OCI-LY1 (cell line): ENCODE data around the gene CCDC83.
"Not testable (repeated sequence)": the region's sequence is repeated elsewhere in the genome, so short reads cannot be mapped to it uniquely, and the experiment has no call there.

Source experiments
- H2AFZ ChIP-seq: fragments of 200-600 bp; sonication (generic), shearing (Covaris generic); 2 replicates; pipeline ENCODE4 v1.6.0; 2014; ENCODE audit warnings: antibody characterized with exemption, mild to moderate bottlenecking, low read length
- H3F3A ChIP-seq: fragments of 200-600 bp; sonication (generic), shearing (Covaris generic); 2 replicates; pipeline ENCODE4 v1.6.0; 2014; ENCODE audit warnings: mild to moderate bottlenecking, antibody characterized with exemption, low read length, moderate library complexity; ENCODE audit not compliant: insufficient read depth
- H3K27ac ChIP-seq: fragments of 200-600 bp; sonication (generic); 2 replicates; pipeline ENCODE4 v1.5.1; 2014; ENCODE audit warnings: low read length, mixed run types, mild to moderate bottlenecking, low read depth; ENCODE audit not compliant: poor library complexity, severe bottlenecking
- H3K27me3 ChIP-seq: fragments of 200-600 bp; sonication (generic); 2 replicates; pipeline ENCODE4 v1.6.0; 2014; ENCODE audit warnings: antibody characterized with exemption, mild to moderate bottlenecking, low read length, moderate library complexity; ENCODE audit not compliant: insufficient read depth
- H3K36me3 ChIP-seq: fragments of 200-600 bp; sonication (generic); 2 replicates; pipeline ENCODE4 v1.6.1; 2014; ENCODE audit warnings: mild to moderate bottlenecking, antibody characterized with exemption, low read length, moderate library complexity, mixed read lengths; ENCODE audit not compliant: insufficient read depth
- H3K4me1 ChIP-seq: fragments of 200-600 bp; sonication (generic); 2 replicates; pipeline ENCODE4 v1.5.1; 2014; ENCODE audit warnings: mild to moderate bottlenecking, low read length, moderate library complexity; ENCODE audit not compliant: insufficient read depth, severe bottlenecking
- H3K4me2 ChIP-seq: fragments of 200-600 bp; sonication (generic), shearing (Covaris generic); 2 replicates; pipeline ENCODE4 v1.6.1; 2014; ENCODE audit warnings: low read length
- H3K4me3 ChIP-seq: fragments of 200-600 bp; sonication (generic); 2 replicates; pipeline ENCODE4 v1.5.1; 2014; ENCODE audit warnings: low read length, low read depth, mild to moderate bottlenecking, mixed read lengths; ENCODE audit not compliant: poor library complexity, severe bottlenecking
- H3K79me2 ChIP-seq: fragments of 200-600 bp; shearing (Covaris generic); 2 replicates; pipeline ENCODE4 v1.6.1; 2016; ENCODE audit warnings: mixed run types, low read length, mixed read lengths; ENCODE audit not compliant: insufficient read depth
- H3K9ac ChIP-seq: fragments of 200-600 bp; sonication (generic), shearing (Covaris generic); 2 replicates; pipeline ENCODE4 v1.6.1; 2014; ENCODE audit warnings: mild to moderate bottlenecking, low read length, mixed read lengths
- H3K9me2 ChIP-seq: fragments of 200-600 bp; sonication (generic), shearing (Covaris generic); 2 replicates; pipeline ENCODE4 v1.6.1; 2014; ENCODE audit warnings: low read depth, mild to moderate bottlenecking, low read length, mixed read lengths
- H3K9me3 ChIP-seq: fragments of 200-600 bp; shearing (Covaris generic); 2 replicates; pipeline ENCODE4 v1.6.1; 2014; ENCODE audit warnings: low read length, mixed read lengths
- H4K20me1 ChIP-seq: fragments of 200-600 bp; sonication (generic), shearing (Covaris generic); 2 replicates; pipeline ENCODE4 v1.6.0; 2016; ENCODE audit warnings: mild to moderate bottlenecking, low read length; ENCODE audit not compliant: insufficient read depth
- EZH2 ChIP-seq: fragments of 200-600 bp; sonication (generic), shearing (Covaris generic); IDR thresholded peaks from 2 replicates; pipeline ENCODE4 v1.8.0; 2017; ENCODE audit warnings: borderline replicate concordance, mixed run types, mild to moderate bottlenecking, antibody characterized with exemption, low read length, moderate library complexity, mixed read lengths
- TF ChIP-seq, protein P1 (sequence below): fragments of 200-600 bp; sonication (generic), shearing (Covaris generic); IDR thresholded peaks from 2 replicates; pipeline ENCODE4 v1.5.1; 2017; ENCODE audit warnings: mild to moderate bottlenecking, antibody characterized with exemption, low read length, moderate library complexity, mixed read lengths

Gene CCDC83

DNA sequence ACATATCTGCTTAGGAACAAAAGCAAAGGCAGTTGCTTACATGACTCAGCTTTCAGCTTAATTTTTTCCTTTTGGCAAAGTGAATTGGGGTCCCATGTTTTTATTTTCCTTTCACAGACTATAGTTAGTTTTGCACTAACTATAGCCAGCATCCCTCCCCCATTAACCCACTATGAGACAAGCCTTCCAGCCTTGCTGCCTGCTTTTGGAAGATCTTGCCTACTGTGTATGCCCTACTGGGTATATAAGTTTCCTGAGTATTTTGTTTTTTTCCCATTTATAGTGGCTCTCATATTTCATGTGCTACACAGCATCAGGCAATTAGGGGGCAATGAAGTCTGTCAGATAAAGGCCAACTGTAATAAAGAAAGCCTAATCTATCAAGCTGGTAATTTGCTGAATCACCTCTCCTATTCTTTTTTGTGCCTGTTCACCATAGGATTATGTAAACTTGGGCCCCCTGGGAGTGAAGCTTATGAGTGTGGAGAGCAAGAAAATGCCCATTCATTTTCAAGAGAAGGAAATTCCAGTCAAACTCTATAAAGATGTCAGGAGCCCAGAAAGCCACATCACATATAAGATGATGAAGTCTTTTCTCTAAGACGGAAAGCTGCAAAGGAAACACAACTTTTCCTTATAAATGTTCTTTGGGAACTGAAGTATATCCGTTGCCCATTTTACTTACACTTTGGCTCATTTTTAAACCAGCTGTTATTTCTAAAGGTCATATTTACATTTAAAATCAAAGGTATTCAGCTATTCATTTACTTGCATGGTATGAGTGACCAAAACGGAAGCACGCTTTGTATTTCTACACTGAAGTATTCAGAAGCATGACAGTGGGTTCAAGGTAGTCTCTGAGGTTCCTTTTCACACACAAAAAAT, 64.0 kb downstream of the CCDC83 start:
- no peaks in the 10 kb centered on the region for H3F3A ChIP-seq
- no peaks in the 10 kb centered on the region for H3K79me2 ChIP-seq
- H3K9ac ChIP-seq = no peak overlapping the region
- H3K36me3 ChIP-seq = no peaks in the 10 kb centered on the region
- no peaks in the 10 kb centered on the region for H3K4me1 ChIP-seq
- H3K27ac ChIP-seq = no peak overlapping the region
- H3K9me3 ChIP-seq = no peaks in the 10 kb centered on the region
- H2AFZ ChIP-seq = no peak overlapping the region
- TF ChIP-seq EZH2 = no peak
- TF ChIP-seq, protein P1, sequence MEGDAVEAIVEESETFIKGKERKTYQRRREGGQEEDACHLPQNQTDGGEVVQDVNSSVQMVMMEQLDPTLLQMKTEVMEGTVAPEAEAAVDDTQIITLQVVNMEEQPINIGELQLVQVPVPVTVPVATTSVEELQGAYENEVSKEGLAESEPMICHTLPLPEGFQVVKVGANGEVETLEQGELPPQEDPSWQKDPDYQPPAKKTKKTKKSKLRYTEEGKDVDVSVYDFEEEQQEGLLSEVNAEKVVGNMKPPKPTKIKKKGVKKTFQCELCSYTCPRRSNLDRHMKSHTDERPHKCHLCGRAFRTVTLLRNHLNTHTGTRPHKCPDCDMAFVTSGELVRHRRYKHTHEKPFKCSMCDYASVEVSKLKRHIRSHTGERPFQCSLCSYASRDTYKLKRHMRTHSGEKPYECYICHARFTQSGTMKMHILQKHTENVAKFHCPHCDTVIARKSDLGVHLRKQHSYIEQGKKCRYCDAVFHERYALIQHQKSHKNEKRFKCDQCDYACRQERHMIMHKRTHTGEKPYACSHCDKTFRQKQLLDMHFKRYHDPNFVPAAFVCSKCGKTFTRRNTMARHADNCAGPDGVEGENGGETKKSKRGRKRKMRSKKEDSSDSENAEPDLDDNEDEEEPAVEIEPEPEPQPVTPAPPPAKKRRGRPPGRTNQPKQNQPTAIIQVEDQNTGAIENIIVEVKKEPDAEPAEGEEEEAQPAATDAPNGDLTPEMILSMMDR = no peak
- H3K4me2 ChIP-seq = no peak overlapping the region
- no peak overlapping the region for H3K4me3 ChIP-seq
- H3K27me3 ChIP-seq = no peaks in the 10 kb centered on the region
- no peaks in the 10 kb centered on the region for H3K9me2 ChIP-seq
- no peaks in the 10 kb centered on the region for H4K20me1 ChIP-seq

GRCh38 chr11:85922367-85922766, 67.2 kb downstream of the CCDC83 start:
- no peaks in the 10 kb centered on the region for H3K4me1 ChIP-seq
- no peak overlapping the region for H2AFZ ChIP-seq
- no peak overlapping the region for H3K4me2 ChIP-seq
- H3F3A ChIP-seq = no peaks in the 10 kb centered on the region
- H3K79me2 ChIP-seq = no peaks in the 10 kb centered on the region
- no peaks in the 10 kb centered on the region for H3K27me3 ChIP-seq
- no peak overlapping the region for H3K9ac ChIP-seq
- H3K27ac ChIP-seq = no peak overlapping the region
- H3K9me3 ChIP-seq = no peaks in the 10 kb centered on the region
- H4K20me1 ChIP-seq = no peaks in the 10 kb centered on the region
- no peak for TF ChIP-seq EZH2
- TF ChIP-seq, protein P1 = no peak
- no peaks in the 10 kb centered on the region for H3K9me2 ChIP-seq
- no peaks in the 10 kb centered on the region for H3K36me3 ChIP-seq
- no peak overlapping the region for H3K4me3 ChIP-seq

GRCh38 chr11:85923455-85923854, 68.3 kb downstream of the CCDC83 start:
- H3K27me3 ChIP-seq = no peaks in the 10 kb centered on the region
- TF ChIP-seq, protein P1 = no peak
- no peak for TF ChIP-seq EZH2
- no peaks in the 10 kb centered on the region for H3K4me1 ChIP-seq

DNA sequence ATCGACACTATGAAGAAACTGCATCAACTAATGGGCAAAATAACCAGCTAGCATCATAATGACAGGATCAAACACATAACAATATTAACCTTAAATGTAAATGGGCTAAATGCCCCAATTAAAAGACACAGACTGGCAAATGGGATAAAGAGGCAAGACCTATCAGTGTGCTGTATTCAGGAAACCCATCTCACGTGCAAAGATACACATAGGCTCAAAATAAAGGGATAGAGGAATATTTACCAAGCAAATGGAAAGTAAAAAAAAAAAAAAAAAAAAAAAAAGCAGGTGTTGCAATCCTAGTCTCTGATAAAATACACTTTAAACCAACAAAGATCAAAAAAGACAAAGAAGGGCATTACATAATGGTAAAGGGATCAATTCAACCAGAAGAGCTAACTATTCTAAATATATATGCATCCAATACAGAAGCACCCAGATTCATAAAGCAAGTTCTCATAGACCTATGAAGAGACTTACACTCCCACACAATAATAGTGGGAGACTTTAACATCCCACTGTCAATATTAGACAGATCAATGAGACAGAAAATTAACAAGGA, 71.6 kb downstream of the CCDC83 start:
- H2AFZ ChIP-seq, H3K79me2 ChIP-seq, H3K9me3 ChIP-seq, H3K4me2 ChIP-seq, H3K9ac ChIP-seq, H3K27me3 ChIP-seq, H3K4me3 ChIP-seq, H3K9me2 ChIP-seq, H3F3A ChIP-seq, H3K27ac ChIP-seq, H3K36me3 ChIP-seq, H4K20me1 ChIP-seq, H3K4me1 ChIP-seq: not testable (repeated sequence)

More at GRCh38 chr11:85923455-85923854, 68.3 kb downstream of the CCDC83 start:
- Histone ChIP-seq H3K36me3 (no peaks in the 10 kb centered on the region), H3K27ac (no peak overlapping the region), H3K9me3 (no peaks in the 10 kb centered on the region), H3K4me3 (no peak overlapping the region), H2AFZ (no peak overlapping the region), H3F3A (no peaks in the 10 kb centered on the region), H3K9ac (no peak overlapping the region), H3K9me2 (no peaks in the 10 kb centered on the region), H3K4me2 (no peak overlapping the region), H3K79me2 (no peaks in the 10 kb centered on the region), H4K20me1 (no peaks in the 10 kb centered on the region)
